HG02642 (cell line): ENCODE data around the gene SSBP4.

Experiments used
- ATAC-seq: cut with Tn5 transposase; IDR thresholded peaks from one replicate; pipeline ENCODE4 v1.9.1; 2021; ENCODE audit warnings: mild to moderate bottlenecking; ENCODE audit not compliant: unreplicated experiment, poor library complexity

The SSBP4 gene

GRCh38 chr19:18419699-18420460 lies 682 bp downstream of the SSBP4 start:
- ATAC-seq, result peak; percentile 7

DNA sequence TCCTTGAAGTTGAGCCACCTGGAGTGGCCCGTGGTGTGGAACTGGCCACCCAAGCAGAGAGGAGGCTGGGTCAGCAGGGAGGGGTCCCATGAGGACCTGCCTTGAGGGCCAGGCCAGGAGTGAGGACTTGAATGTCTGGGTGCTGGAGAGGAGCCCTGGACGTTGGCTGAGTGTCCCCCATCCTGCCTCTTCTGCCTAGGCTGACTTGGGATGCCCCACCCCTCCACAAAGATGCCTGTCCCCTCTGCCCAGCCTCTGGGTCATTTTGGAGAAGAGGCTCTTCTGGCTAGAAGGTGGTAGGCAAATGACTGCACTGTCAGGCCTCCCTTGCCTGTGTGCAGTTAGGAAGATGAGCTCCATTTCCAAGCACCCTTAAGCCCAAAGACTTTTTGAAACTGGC lies 1.7 kb downstream of the SSBP4 start:
- ATAC-seq, result no peak

- no peak for ATAC-seq
Observed at GRCh38 chr19:18421371-18421959, 2.3 kb downstream of the SSBP4 start.

- ATAC-seq, result no peak
Observed at GRCh38 chr19:18422530-18423191, 3.5 kb downstream of the SSBP4 start.

- no peak for ATAC-seq
Observed at GRCh38 chr19:18423258-18424020, 4.2 kb downstream of the SSBP4 start.

GRCh38 chr19:18424122-18424889 lies 5.1 kb downstream of the SSBP4 start:
- ATAC-seq, result no peak

- no peak for ATAC-seq
Observed at GRCh38 chr19:18424890-18425514, 5.8 kb downstream of the SSBP4 start.

DNA sequence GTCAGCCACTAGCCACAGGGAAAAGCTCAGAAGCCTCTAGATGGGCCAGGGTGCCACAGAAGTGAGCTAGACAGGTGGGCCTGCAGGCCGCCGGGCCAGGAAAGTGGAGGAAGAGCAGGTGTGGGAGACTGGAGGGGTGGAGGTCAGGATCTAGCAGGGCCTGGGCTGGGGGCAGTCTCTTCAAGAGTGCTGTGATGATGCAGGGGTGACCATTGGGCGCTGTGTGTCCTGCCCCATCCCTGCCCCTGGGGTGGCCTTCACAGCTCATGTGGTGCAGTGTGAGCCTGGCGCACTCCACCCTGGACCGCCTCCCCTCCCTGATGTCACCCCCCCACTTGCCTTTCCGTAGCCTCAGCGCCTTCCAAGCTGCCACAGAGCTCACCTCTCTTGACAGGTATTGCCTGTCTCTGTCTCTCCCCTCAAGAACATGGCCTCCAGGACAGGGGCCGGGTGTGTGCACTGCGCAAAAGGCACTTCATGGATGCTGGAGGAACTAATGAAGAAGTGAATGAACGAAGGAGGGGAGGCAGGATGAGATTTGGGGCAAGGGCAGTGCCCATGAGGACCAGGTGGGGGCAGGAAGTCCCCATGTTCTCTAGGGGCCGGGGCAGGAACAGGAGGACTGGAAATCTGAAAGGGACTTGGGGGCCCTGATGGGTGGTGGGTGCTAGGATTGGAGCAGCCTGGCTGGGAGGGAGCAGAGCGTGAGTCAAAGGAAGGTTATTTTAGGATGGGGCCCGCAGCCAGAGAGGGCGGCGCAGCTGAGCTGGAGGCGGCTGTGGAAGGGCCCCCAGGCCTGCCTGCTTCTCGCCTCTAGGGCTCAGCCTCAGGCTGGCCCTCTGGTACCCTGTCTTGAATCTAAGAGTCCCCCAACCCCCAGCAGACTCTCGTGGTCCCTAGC lies 6.6 kb downstream of the SSBP4 start:
- ATAC-seq, result no peak

- ATAC-seq, result no peak
Observed at GRCh38 chr19:18426416-18426767, 7.2 kb downstream of the SSBP4 start.

DNA sequence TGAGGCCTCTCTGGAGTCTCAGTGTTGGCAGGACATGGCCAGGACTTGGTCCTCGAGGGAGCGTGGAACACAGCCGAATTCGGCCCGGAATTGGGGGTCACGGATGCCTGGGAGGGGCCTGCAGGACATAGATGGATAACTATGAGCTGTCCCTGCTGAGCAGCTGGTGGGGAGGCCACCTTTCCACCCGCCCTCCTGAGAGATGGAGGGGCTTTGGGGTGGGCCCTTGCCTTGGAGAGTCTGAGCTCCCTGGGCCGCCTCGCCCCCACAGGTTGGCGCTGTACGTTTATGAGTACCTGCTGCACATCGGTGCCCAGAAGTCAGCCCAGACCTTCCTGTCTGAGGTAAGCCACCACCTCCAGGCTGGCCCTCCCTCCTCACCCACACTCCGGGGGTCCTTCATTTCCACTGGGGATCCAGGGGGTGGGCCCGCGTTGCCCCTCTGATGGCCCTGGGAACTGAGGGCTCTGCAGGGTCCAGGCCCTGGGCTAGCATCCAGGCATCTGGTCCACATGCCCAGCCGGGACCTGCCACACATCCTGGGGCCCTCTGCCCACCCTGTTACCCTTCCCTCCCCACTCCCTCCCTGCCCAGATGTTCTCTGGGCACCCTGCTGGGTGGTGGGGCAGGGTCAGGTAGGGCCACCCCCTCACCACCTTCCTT lies 8.0 kb downstream of the SSBP4 start:
- ATAC-seq, result no peak

DNA sequence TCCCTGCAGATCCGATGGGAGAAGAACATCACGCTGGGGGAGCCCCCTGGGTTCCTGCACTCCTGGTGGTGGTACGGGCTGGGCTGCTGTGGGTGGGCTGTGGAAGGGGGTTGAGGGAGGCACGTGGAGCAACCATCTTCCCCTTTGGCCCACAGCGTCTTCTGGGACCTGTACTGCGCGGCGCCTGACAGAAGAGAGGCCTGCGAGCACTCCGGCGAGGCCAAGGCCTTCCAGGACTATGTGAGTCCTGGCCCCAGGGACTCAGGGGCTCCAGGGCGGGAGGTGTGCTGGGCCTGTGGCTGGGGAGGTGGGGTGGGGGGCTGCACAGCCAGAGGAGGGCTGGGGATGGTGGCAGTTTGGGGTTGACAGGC lies 8.5 kb downstream of the SSBP4 start:
- no peak for ATAC-seq

- ATAC-seq, result peak; percentile 2
Observed at GRCh38 chr19:18428173-18428786, 9.1 kb downstream of the SSBP4 start.

DNA sequence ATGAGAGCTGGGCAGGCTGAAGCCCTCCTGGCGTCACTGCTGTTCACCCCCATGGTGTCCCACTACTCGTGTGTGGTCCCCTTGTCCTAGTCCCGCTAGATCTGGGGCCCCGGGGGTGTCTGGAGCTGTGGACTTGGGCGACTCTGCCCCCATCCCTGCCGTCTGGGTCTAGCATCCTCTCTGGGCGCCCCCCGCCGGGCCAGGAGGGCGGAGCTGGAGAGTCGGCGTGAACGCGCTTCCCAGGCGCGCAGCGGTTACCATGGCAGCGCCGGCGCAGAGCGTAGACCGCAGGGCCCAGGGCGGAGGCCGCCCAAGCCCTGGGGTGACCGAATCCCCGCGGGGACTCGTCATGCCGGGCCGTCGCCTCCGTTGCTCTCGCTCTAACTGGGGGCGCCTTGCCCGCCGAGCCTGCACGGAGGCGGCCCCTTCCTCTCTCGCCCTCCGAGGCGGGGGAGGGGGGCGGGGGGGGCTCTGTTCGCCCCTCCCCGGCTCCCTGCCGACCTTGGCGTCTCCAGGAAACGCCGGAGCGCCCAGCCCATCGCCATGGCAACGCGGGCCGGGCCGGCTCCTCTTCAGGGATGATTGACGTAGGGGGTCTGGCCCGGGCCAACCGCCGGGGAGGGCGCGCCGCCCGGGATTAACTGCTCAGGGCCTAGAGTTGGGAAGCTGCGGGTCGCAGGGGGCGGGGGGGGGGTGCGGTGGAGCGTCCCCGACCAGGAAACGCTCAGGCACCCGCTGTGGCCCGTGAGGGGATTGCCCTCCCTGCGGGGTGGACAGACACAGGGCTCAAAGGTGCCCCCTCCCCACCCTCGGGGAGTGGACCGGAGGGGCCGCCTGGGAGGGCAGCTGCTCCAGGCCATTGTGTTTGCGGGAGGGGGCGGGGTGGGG lies 9.8 kb downstream of the SSBP4 start:
- ATAC-seq, result peak; percentile 64

DNA sequence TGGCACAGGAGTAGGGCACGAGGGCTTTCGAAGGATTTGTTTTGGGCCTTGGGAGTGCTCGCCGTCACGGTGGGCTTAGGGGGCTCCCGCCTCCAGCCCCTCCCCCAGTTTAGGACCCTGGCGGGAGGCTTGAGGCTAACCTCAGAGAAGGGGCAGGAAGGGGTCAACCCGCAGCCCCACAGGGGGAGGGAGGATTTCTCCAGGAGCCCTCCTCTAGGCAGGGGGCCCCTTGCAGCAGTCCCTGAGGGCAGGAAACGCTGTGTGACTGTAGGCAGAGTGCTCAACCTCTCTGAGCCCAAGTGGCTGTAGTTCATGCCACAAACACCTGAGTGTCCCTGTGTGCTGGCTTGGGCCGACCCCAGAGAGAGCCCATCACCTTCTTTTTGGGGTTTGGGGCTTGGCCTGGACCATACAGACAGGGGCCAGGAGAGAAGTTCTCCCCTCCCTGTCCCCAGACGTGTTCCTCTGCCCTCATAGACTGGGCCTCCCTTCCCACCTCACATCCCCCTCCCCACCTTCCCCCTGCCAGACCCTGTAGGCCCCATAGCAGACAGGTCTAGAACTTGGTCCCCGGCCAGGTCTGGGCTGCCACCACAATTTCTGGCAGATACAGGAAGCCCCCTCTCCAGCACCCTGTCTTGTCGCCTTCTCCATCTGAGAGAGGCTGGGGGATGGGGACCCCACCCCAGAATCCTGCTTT lies 10.7 kb downstream of the SSBP4 start:
- no peak for ATAC-seq

GRCh38 chr19:18430417-18431144 lies 11.4 kb downstream of the SSBP4 start:
- no peak for ATAC-seq
